ENCODE results near the gene GARNL3. TPM values are rescaled to one million over a fixed set of nuclear protein-coding genes. Genes with fewer than 3 reads are reported as not detected.
A peak's percentile ranks its signal among the peaks of the same experiment; 100 is the strongest.

Gene GARNL3
- total and polyA plus RNA-seq, 2 of the 13 experiments (the other 11 are each of a cell fraction or from before 2014, with no cell fraction given), result 3.9 to 11.0 TPM

GRCh38 chr9:127224178-127224882 is 40.2 kb upstream of the GARNL3 start (continued):
- no peak for TF ChIP-seq ZNF280B (CRISPR knock-in tag; IDR thresholded peaks at IDR 0.05; ENCODE audit: borderline replicate concordance)
- 0 out of 2 replicates have a peak, but pooled peaks have one; percentile 23 for TF ChIP-seq ZNF414 (CRISPR knock-in tag; IDR thresholded peaks at IDR 0.05)
- peak; percentile 47; the same call in 1 of the 2 replicates for TF ChIP-seq ZNF772 (CRISPR knock-in tag; IDR thresholded peaks at IDR 0.05)
- no peak for TF ChIP-seq SNAPC2 (CRISPR knock-in tag; IDR thresholded peaks at IDR 0.05)
- 0 out of 2 replicates have a peak, but pooled peaks have one; percentile 16 for TF ChIP-seq DRAP1 (CRISPR knock-in tag; IDR thresholded peaks at IDR 0.05)
- TF ChIP-seq SRSF9 (IDR thresholded peaks at IDR 0.05; ENCODE audit: borderline replicate concordance, insufficient read depth, low read depth, low read length, poor library complexity, severe bottlenecking), result no peak
- no peak for TF ChIP-seq ESRRA (CRISPR knock-in tag; IDR thresholded peaks at IDR 0.05; ENCODE audit: low read depth)
- TF ChIP-seq ZNF136 (CRISPR knock-in tag; IDR thresholded peaks at IDR 0.05; ENCODE audit: low read depth), result 0 out of 2 replicates have a peak, but pooled peaks have one; percentile 67
- TF ChIP-seq SIN3B (IDR thresholded peaks at IDR 0.05; ENCODE audit: low read length), result no peak
- no peak for TF ChIP-seq AHDC1 (CRISPR knock-in tag; IDR thresholded peaks at IDR 0.05; ENCODE audit: borderline replicate concordance)
- no peak for TF ChIP-seq E2F2 (CRISPR knock-in tag; IDR thresholded peaks at IDR 0.05; ENCODE audit: borderline replicate concordance)
- TF ChIP-seq ZFP36 (IDR thresholded peaks at IDR 0.05; ENCODE audit: borderline replicate concordance, low read depth, low read length, partially characterized antibody), result no peak
- peak; percentile 59 for TF ChIP-seq SPEN (CRISPR knock-in tag; IDR thresholded peaks at IDR 0.05; ENCODE audit: low read depth)
- TF ChIP-seq ZFY (CRISPR knock-in tag; IDR thresholded peaks at IDR 0.05), result peak; percentile 78
- no peak for TF ChIP-seq EEA1 (CRISPR knock-in tag; IDR thresholded peaks at IDR 0.05; ENCODE audit: borderline replicate concordance)
- TF ChIP-seq HNRNPK (IDR thresholded peaks at IDR 0.05; ENCODE audit: low read depth, low read length, poor library complexity, severe bottlenecking), result peak; percentile 14
- no peak; the same call in 1 of the 2 replicates for TF ChIP-seq NFKB2 (CRISPR knock-in tag; IDR thresholded peaks at IDR 0.05; ENCODE audit: borderline replicate concordance)
- TF ChIP-seq GABPA (IDR thresholded peaks at IDR 0.05; ENCODE audit: low read depth, low read length), result no peak
- no peak for TF ChIP-seq GABPA (CRISPR knock-in tag; IDR thresholded peaks at IDR 0.05; ENCODE audit: low read depth)
- TF ChIP-seq MIXL1 (CRISPR knock-in tag; IDR thresholded peaks at IDR 0.05), result no peak
